IMR-90 (cell line): Measurements from ENCODE around the gene TNRC6A. TPM values are rescaled to one million over a fixed set of nuclear protein-coding genes. Genes with fewer than 3 reads are reported as not detected.

ENCODE experiments used
- ATAC-seq: fragments of 200-7000 bp; cut with Tn5 transposase; 2 replicates; pipeline ENCODE4 v1.9.1; 2020; ENCODE audit warnings: low read depth, mild to moderate bottlenecking, moderate library complexity
- BruUV-seq: library from RNA; stranded (reverse); fragments of 400-500 nt; replicated peaks from 2 replicates; lab custom pipeline; 2021; lab: Mats Ljungman, UMichigan
- CTCF ChIA-PET: fragments of 300-600 bp; formaldehyde crosslinking; extraction: SDS; loops from one replicate; lab custom pipeline; 2021; ENCODE audit warnings: antibody characterized with exemption; lab: Yijun Ruan, JAX
- POLR2A ChIA-PET: fragments of 300-600 bp; sonication (Branson Sonifier 250); formaldehyde crosslinking; loops from one replicate; lab custom pipeline; 2022; ENCODE audit warnings: antibody characterized with exemption; ENCODE audit not compliant: unreplicated experiment; lab: Charles Lee
- DNase-seq: peaks from one replicate; pipeline ENCODE4 v3.0.0; 2013
- H2AFZ ChIP-seq: replicated peaks from 2 replicates; pipeline ENCODE3; 2013; ENCODE audit warnings: low read length, mild to moderate bottlenecking; ENCODE audit not compliant: poor library complexity
- H2AK5ac ChIP-seq: 2 replicates; pipeline ENCODE4 v1.6.1; 2013; ENCODE audit warnings: low read depth, low read length, inconsistent platforms
- H2AK9ac ChIP-seq: replicated peaks from 2 replicates; pipeline ENCODE3; 2013; ENCODE audit warnings: mild to moderate bottlenecking, low read depth, low read length, moderate library complexity; ENCODE audit not compliant: poor library complexity
- H2BK120ac ChIP-seq: 2 replicates; pipeline ENCODE4 v1.6.1; 2013; ENCODE audit warnings: low read depth, low read length, inconsistent platforms
- H2BK15ac ChIP-seq: 3 replicates; pipeline ENCODE4 v1.6.1; 2013; ENCODE audit warnings: low read depth, low read length, inconsistent platforms
- H2BK20ac ChIP-seq: 2 replicates; pipeline ENCODE4 v1.6.1; 2013; ENCODE audit warnings: low read depth, mild to moderate bottlenecking, inconsistent platforms, low read length, moderate library complexity
- H2BK5ac ChIP-seq: 2 replicates; pipeline ENCODE4 v1.6.1; 2013; ENCODE audit warnings: mild to moderate bottlenecking, low read depth, low read length, inconsistent platforms; ENCODE audit not compliant: poor library complexity, severe bottlenecking
- H3K14ac ChIP-seq: replicated peaks from 2 replicates; pipeline ENCODE4 v1.6.1; 2013; ENCODE audit warnings: low read depth, low read length, inconsistent platforms
- H3K18ac ChIP-seq: 2 replicates; pipeline ENCODE4 v1.6.1; 2013; ENCODE audit warnings: low read depth, low read length, control low read depth
- H3K23ac ChIP-seq: 2 replicates; pipeline ENCODE4 v1.6.1; 2013; ENCODE audit warnings: low read depth, low read length, inconsistent platforms
- H3K27ac ChIP-seq: 2 replicates; pipeline ENCODE4 v1.5.1; 2013; ENCODE audit warnings: mild to moderate bottlenecking, control low read depth, low read length; ENCODE audit not compliant: insufficient read depth
- H3K27me3 ChIP-seq: 2 replicates; pipeline ENCODE4 v1.6.1; 2013; ENCODE audit warnings: low read length; ENCODE audit not compliant: control insufficient read depth, insufficient read depth
- H3K36me3 ChIP-seq: 2 replicates; pipeline ENCODE4 v1.6.1; 2013; ENCODE audit warnings: low read length, mixed read lengths; ENCODE audit not compliant: control insufficient read depth, insufficient read depth
- H3K4ac ChIP-seq: 2 replicates; pipeline ENCODE4 v1.6.1; 2013; ENCODE audit warnings: low read depth, low read length, inconsistent platforms
- H3K4me1 ChIP-seq: 2 replicates; pipeline ENCODE4 v1.6.1; 2013; ENCODE audit warnings: low read length, mixed read lengths; ENCODE audit not compliant: control insufficient read depth, insufficient read depth
- H3K4me2 ChIP-seq: 2 replicates; pipeline ENCODE4 v1.6.1; 2013; ENCODE audit warnings: low read depth, mild to moderate bottlenecking, control low read depth, low read length, moderate library complexity
- H3K4me3 ChIP-seq: 2 replicates; pipeline ENCODE4 v1.5.1; 2013; ENCODE audit warnings: low read depth, mild to moderate bottlenecking, control low read depth, low read length, moderate library complexity; ENCODE audit not compliant: insufficient read depth
- H3K56ac ChIP-seq: 2 replicates; pipeline ENCODE4 v1.6.1; 2013; ENCODE audit warnings: low read length, inconsistent platforms; ENCODE audit not compliant: insufficient read depth; ENCODE audit errors: extremely low read depth
- H3K79me1 ChIP-seq, 2 experiments: 2 replicates each; pipeline ENCODE4 v1.6.1; 2013; ENCODE audit warnings: low read length in 2 of 2, inconsistent platforms in 1 of 2, low read depth in 1 of 2
- H3K9ac ChIP-seq: 2 replicates; pipeline ENCODE4 v1.6.1; 2013; ENCODE audit warnings: low read depth, low read length, control low read depth
- H3K9me1 ChIP-seq: 2 replicates; pipeline ENCODE4 v1.6.1; 2013; ENCODE audit warnings: low read length, inconsistent platforms; ENCODE audit not compliant: insufficient read depth
- H3K9me3 ChIP-seq: 2 replicates; pipeline ENCODE4 v1.6.1; 2013; ENCODE audit warnings: low read length; ENCODE audit not compliant: control insufficient read depth, insufficient read depth
- H4K20me1 ChIP-seq: 2 replicates; pipeline ENCODE4 v1.6.1; 2013; ENCODE audit warnings: low read length, inconsistent platforms; ENCODE audit not compliant: insufficient read depth
- H4K5ac ChIP-seq: 2 replicates; pipeline ENCODE4 v1.6.1; 2013; ENCODE audit warnings: mild to moderate bottlenecking, low read depth, low read length, control low read depth
- H4K8ac ChIP-seq, 2 experiments: 2 replicates each; pipeline ENCODE4 v1.6.1; 2013; ENCODE audit warnings: low read depth in 2 of 2, low read length in 2 of 2, control low read depth in 1 of 2, inconsistent platforms in 1 of 2
- H4K91ac ChIP-seq: 2 replicates; pipeline ENCODE4 v1.6.1; 2013; ENCODE audit warnings: low read depth, low read length, inconsistent platforms; ENCODE audit not compliant: insufficient read depth
- POLR2A ChIP-seq: IDR thresholded peaks from 2 replicates; pipeline ENCODE4 v1.6.1; 2012; ENCODE audit warnings: mild to moderate bottlenecking, low read depth, low read length
- USF2 ChIP-seq: fragments of 150-350 bp; IDR thresholded peaks from 2 replicates; pipeline ENCODE4 v1.6.1; 2017; ENCODE audit warnings: mild to moderate bottlenecking, antibody characterized with exemption, low read length, low read depth
- WGBS, 2 experiments: methylation state at CpG; one replicate each; pipeline versions ENCODE4 v1.1.5 to v1.1.7; 2013; ENCODE audit warnings: missing lambda C conversion rate in 2 of 2; ENCODE audit not compliant: insufficient read length in 1 of 2; ENCODE audit errors: extremely low coverage in 2 of 2; 5-methylcytosine and 5-hydroxymethylcytosine counted together
- dilution Hi-C: fragments of 300-500 bp; cut with HindIII; formaldehyde crosslinking; loops from one replicate; pipeline ENCODE4 v1.14.3; 2018; ENCODE audit warnings: low sequenced_read_pairs; ENCODE audit not compliant: unreplicated experiment
- in situ Hi-C: fragments of 300-500 bp; cut with MboI; formaldehyde crosslinking; loops from 3 replicates; pipeline ENCODE4 v1.14.3; 2019; ENCODE audit warnings: low sequenced_read_pairs, inconsistent platforms, mixed read lengths
- intact Hi-C: fragments of 100-400 bp; cut with micrococcal nuclease; formaldehyde crosslinking; loops from 2 replicates; pipeline ENCODE4 v1.10.0; 2022
- polyA plus RNA-seq, 3 experiments: library from polyadenylated mRNA; depleted of rRNA; stranded (reverse); fragments of >200 nt; gene quantifications; 2 replicates each; pipeline ENCODE4 v1.2.3, GENCODE V29; 2012; ENCODE audit warnings: low replicate concordance in 1 of 3
- total RNA-seq: library from RNA; depleted of rRNA; stranded (reverse); fragments of >200 nt; gene quantifications from 2 replicates; pipeline ENCODE4 v1.2.3, GENCODE V29; 2012

TNRC6A gene
- total and polyA plus RNA-seq, 2 of the 4 experiments (the other 2 are of a cell fraction) = 32.4 to 42.3 TPM

DNA sequence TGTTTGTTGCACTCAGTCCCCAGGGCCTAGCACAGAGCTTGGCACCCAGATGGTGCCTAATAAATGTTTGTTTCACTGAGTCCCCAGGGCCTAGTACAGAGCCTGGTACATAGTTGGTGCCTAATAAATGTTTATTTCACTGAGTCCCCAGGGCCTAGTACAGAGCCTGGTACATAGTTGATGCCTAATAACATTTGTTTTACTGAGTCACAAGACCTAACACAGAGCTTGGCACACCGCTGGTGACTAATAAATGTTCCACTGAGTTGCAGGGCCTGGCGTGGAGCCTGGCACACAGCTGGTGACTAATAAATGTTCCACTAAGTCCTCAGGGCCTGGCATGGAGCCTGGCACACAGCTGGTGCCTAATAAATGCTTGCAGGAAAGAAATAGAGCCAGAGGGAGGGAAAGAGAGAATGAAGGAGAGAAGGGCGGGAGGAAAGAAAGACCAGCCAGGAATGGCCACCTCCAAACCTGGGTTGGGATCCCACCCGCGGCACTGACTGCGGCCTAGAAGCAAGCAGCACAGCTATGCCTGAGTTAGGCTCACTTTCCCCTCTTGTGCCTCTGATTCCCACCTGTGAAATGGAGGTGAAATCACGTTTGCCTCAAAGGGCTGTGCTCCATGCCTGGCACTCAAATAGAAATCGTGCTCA lies 123.8 kb downstream of the TNRC6A start:
- H2AFZ ChIP-seq = peak overlapping the region; percentile 75
- no peak for DNase-seq
- CTCF ChIA-PET = interaction anchor here (0.6 kb wide), 1 partner anchor 223 kb away, joined by 3 read pairs; no protein-coding TSS in a partner anchor

More for the DNA sequence above, 123.8 kb downstream of the TNRC6A start:
- peak overlapping the region; percentile 18; the same call in 1 of the 2 replicates for H4K5ac ChIP-seq
- 0 out of 2 replicates have a peak overlapping the region, but pooled peaks have one; percentile 12 for H3K14ac ChIP-seq
- peak overlapping the region; percentile 65; the same call in 1 of the 3 replicates for H2BK15ac ChIP-seq
- peak overlapping the region; percentile 45 for H3K18ac ChIP-seq
- WGBS, 2 experiments = 27% methylated on average over 2 of the region's 8 CpGs; no CpG with 5 or more reads in 1 of the 2 experiments
- no peaks in the 10 kb centered on the region for H4K20me1 ChIP-seq
- peak overlapping the region; percentile 69 for H2AK5ac ChIP-seq
- no peaks in the 10 kb centered on the region for H3K79me1 ChIP-seq
- no peaks in the 10 kb centered on the region for H3K27me3 ChIP-seq
- ATAC-seq = no peak
- intact Hi-C loops = no loop called here
- H2AK9ac ChIP-seq = peak overlapping the region; percentile 12
- peaks cover 23% of the 10 kb centered on the region for H3K9me1 ChIP-seq
- H2BK120ac ChIP-seq = peak overlapping the region; percentile 33
- H4K91ac ChIP-seq = peak overlapping the region; percentile 31; the same call in 1 of the 2 replicates
- no peak overlapping the region for H3K4me3 ChIP-seq
- peaks cover 12% of the 10 kb centered on the region for H3K4me1 ChIP-seq
- H3K4me2 ChIP-seq = peak overlapping the region; percentile 35
- peak overlapping the region; percentile 8 for H2BK5ac ChIP-seq
- peak overlapping the region; percentile 52 for H3K4ac ChIP-seq
- no peak for TF ChIP-seq USF2
- TF ChIP-seq POLR2A = no peak
- peak overlapping the region; percentile 86 for H2BK20ac ChIP-seq
- in situ Hi-C loops = no loop called here
- H3K56ac ChIP-seq = no peak overlapping the region
- peak overlapping the region in 1 of 2 experiments; percentile 23; a peak in 1 of 4 replicates for H4K8ac ChIP-seq
- no peaks in the 10 kb centered on the region for H3K36me3 ChIP-seq
- H3K9ac ChIP-seq = no peak overlapping the region
- no peak overlapping the region for H3K27ac ChIP-seq
- no peaks in the 10 kb centered on the region for H3K9me3 ChIP-seq
- BruUV-seq = no TSS peak
- POLR2A ChIA-PET = no interaction called here
- no peak overlapping the region; the same call in 1 of the 2 replicates for H3K23ac ChIP-seq
- dilution Hi-C loops = no loop called here
